Mesothelial cell of epicardium (in vitro differentiated cells): Measurements from ENCODE around the gene ZNF592. TPM values are rescaled to one million over a fixed set of nuclear protein-coding genes. Genes with fewer than 3 reads are reported as not detected.

Experiments used
- DNase-seq, 2 experiments: peaks; one replicate each; pipeline ENCODE4 v3.0.0; 2021; ENCODE audit warnings: low spot score in 2 of 2; ENCODE audit not compliant: unreplicated experiment in 2 of 2
- H3K27ac Mint-ChIP-seq: 2 replicates; pipeline ENCODE4 v1.8.0; 2021; ENCODE audit warnings: mixed read lengths
- H3K27me3 Mint-ChIP-seq: 2 replicates; pipeline ENCODE4 v1.8.0; 2021; ENCODE audit warnings: low read depth, mixed read lengths
- H3K36me3 Mint-ChIP-seq: 2 replicates; pipeline ENCODE4 v1.8.0; 2021; ENCODE audit warnings: mixed read lengths
- H3K4me1 Mint-ChIP-seq: 2 replicates; pipeline ENCODE4 v1.8.0; 2021; ENCODE audit warnings: mixed read lengths
- H3K4me3 Mint-ChIP-seq: 2 replicates; pipeline ENCODE4 v1.8.0; 2021; ENCODE audit warnings: mild to moderate bottlenecking, moderate library complexity, mixed read lengths
- H3K9me3 Mint-ChIP-seq: 2 replicates; pipeline ENCODE4 v1.8.0; 2021; ENCODE audit warnings: mixed read lengths
- CTCF ChIP-seq: fragments of 200-600 bp; sonication (generic); IDR thresholded peaks from one replicate; pipeline ENCODE4 v1.5.0; 2021; ENCODE audit warnings: antibody characterized with exemption; ENCODE audit not compliant: unreplicated experiment
- total RNA-seq: library from RNA; stranded (reverse); gene quantifications from 3 replicates; pipeline ENCODE4 v1.2.1, GENCODE V29; 2021

The ZNF592 gene
- total RNA-seq, 1 donor from 2014 or later: 32.8 TPM

GRCh38 chr15:84821501-84822021 is 73.2 kb downstream of the ZNF592 start:
- TF ChIP-seq CTCF: no peak
- Mint-ChIP-seq H3K36me3 (no peaks in the 10 kb centered on the region), H3K9me3 (no peaks in the 10 kb centered on the region), H3K4me3 (no peak overlapping the region), H3K27me3 (no peaks in the 10 kb centered on the region), H3K4me1 (peaks cover 45% of the 10 kb centered on the region), H3K27ac (no peak overlapping the region)
- DNase-seq: no peak

DNA sequence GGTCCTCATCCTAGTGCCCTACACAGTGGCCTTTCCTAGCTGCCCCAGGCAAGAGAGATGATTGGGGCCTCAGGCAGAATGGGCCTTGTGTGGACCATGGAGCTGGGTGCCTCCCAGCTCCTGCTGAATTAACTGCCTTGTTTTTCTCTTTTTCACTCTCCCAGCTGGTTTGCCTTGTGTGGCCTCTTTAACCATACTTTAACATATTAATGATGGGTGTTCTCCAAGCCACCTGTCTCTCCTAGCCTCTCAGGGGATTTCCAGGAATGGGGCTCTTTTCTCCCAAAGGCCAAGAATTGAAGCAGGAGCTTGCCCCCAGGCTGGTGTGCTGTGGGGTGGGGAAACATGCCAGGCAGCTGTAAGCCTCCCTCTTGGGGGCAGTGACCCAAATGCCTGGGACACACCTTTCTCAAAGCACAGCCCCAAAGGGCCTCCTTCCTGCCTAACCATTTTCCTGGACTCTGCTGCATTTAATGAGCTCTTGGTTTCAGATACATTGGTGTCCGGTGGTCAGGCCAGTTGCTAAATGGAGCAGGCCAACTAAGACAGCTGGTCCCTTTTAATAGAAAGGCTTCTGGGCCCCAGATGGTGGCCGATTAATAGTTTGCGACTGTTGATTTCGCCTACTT is 74.4 kb downstream of the ZNF592 start:
- H3K27me3 Mint-ChIP-seq: no peaks in the 10 kb centered on the region
- no peak for TF ChIP-seq CTCF
- DNase-seq: no peak
- no peaks in the 10 kb centered on the region for H3K36me3 Mint-ChIP-seq
- no peaks in the 10 kb centered on the region for H3K9me3 Mint-ChIP-seq
- no peak overlapping the region for H3K4me3 Mint-ChIP-seq
- no peak overlapping the region for H3K27ac Mint-ChIP-seq
- H3K4me1 Mint-ChIP-seq: peaks cover 42% of the 10 kb centered on the region

GRCh38 chr15:84823282-84823878 is 75.0 kb downstream of the ZNF592 start:
- DNase-seq: no peak
- Mint-ChIP-seq H3K4me1 (peaks cover 36% of the 10 kb centered on the region), H3K27me3 (no peaks in the 10 kb centered on the region), H3K27ac (no peak overlapping the region), H3K9me3 (no peaks in the 10 kb centered on the region), H3K36me3 (no peaks in the 10 kb centered on the region), H3K4me3 (no peak overlapping the region)
- TF ChIP-seq CTCF: no peak

DNA sequence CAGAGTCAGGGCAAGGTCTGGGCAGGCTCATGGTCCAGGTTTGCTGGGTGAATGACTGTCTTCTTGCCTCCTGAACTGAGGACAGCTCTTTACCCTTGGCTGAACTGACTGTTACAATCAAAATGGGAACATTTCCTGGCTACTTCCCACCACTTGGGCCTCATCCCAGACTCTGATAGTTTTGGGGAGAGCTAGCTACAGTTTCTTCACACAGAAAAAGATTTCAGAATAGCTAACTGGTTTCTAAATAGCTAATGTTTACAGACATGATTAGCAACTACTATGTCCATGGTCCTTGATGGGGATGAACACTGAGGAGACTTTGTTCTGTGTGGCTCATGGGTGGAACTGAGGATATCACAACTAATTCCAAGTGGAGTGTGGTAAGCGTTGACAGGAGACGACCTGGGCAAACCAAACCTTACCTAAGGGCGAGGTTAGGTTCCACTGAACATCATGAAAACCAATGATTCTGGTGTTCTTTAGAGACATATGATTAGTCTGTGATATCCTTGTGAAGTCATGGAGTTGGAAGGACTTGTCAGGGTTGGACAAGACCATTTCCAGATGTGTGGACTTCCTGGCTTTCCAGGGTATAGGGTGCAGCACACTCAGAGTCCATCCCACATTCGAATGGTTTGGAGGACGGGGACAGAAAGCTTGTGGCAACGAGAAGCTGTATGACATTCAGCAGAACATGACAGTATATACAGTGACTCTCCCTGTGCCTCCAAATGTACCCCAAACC is 76.0 kb downstream of the ZNF592 start:
- H3K36me3 Mint-ChIP-seq: peaks cover under 1% of the 10 kb centered on the region
- no peak overlapping the region for H3K4me3 Mint-ChIP-seq
- peaks cover 29% of the 10 kb centered on the region for H3K4me1 Mint-ChIP-seq
- TF ChIP-seq CTCF: no peak
- no peak for DNase-seq
- H3K9me3 Mint-ChIP-seq: no peaks in the 10 kb centered on the region
- H3K27me3 Mint-ChIP-seq: no peaks in the 10 kb centered on the region
- H3K27ac Mint-ChIP-seq: peak overlapping the region; percentile 72

DNA sequence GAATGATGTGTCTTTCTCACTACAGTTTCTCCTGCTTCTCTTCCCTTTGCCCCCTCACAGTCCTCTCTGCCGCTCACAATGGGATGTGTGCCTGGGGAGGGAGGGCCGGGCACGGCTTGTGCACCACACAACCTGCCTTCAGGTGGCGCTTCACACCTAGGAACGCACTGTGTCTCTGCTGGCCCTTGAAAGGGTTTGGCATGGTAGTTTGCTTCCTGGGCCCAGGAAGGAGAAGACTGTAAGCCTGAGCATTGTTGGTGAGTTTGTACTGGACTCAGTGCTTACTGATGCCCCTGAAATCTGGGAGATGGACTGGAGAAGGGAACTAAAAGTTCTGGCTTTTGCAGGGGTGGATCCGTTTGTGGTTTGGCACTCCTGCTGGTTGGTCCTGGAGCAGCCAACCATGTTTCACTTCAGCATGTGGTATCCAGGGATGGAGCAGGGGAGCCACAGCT is 78.0 kb downstream of the ZNF592 start:
- no peak for DNase-seq
- Mint-ChIP-seq H3K9me3 (no peaks in the 10 kb centered on the region), H3K27ac (no peak overlapping the region)

More for the DNA sequence above, 78.0 kb downstream of the ZNF592 start:
- Mint-ChIP-seq H3K4me3 (no peak overlapping the region), H3K36me3 (peaks cover 11% of the 10 kb centered on the region), H3K27me3 (no peaks in the 10 kb centered on the region), H3K4me1 (peaks cover 28% of the 10 kb centered on the region)
- no peak for TF ChIP-seq CTCF
